ENCODE measurements around the gene CPPED1.

GRCh38 chr16:12742741-12743140 lies 60.9 kb downstream of the CPPED1 start:
- TF ChIP-seq POLR2A (IDR thresholded peaks at IDR 0.05) (no peak), EP300 (IDR thresholded peaks at IDR 0.05) (no peak)

Data from tibial nerve (tissue), 3 donors.